Measurements from ENCODE around the gene LSM4. TPM values are rescaled to one million over a fixed set of nuclear protein-coding genes. Genes with fewer than 3 reads are reported as not detected.

The LSM4 gene
- total and polyA plus RNA-seq, 2 of the 13 experiments (the other 11 are each of a cell fraction or from before 2014, with no cell fraction given): 65.8 to 166 TPM

GRCh38 chr19:18291590-18292461 lies 31.1 kb downstream of the LSM4 start (continued):
- TF ChIP-seq HNF1B (CRISPR knock-in tag; IDR thresholded peaks at IDR 0.05) (0 out of 2 replicates have a peak, but pooled peaks have one; percentile 41), ZNF781 (CRISPR knock-in tag; IDR thresholded peaks at IDR 0.05; ENCODE audit: borderline replicate concordance, not compliant biosample characterization) (peak; percentile 40), ZNF639 (CRISPR knock-in tag; conservative IDR thresholded peaks at IDR 0.05) (peak; percentile 62; the same call in 1 of the 2 replicates), PBX2 (CRISPR knock-in tag; IDR thresholded peaks at IDR 0.05) (no peak), ZKSCAN5 (CRISPR knock-in tag; IDR thresholded peaks at IDR 0.05) (peak; percentile 86), ADNP (CRISPR knock-in tag; IDR thresholded peaks at IDR 0.05) (peak; percentile 8), ZBTB25 (CRISPR knock-in tag; IDR thresholded peaks at IDR 0.05) (peak; percentile 91), MEIS1 (CRISPR knock-in tag; IDR thresholded peaks at IDR 0.05; ENCODE audit: borderline replicate concordance) (peak; percentile 84), EP300 (IDR thresholded peaks at IDR 0.05; ENCODE audit: low read depth in 2 of 2, low read length in 2 of 2) (peak in 1 of 2 experiments; percentile 13; a peak in 1 of 4 replicates), EP300 (CRISPR knock-in tag; IDR thresholded peaks at IDR 0.05; ENCODE audit: borderline replicate concordance) (peak; percentile 21; the same call in 1 of the 2 replicates), ZNF143 (CRISPR knock-in tag; IDR thresholded peaks at IDR 0.05) (no peak), MXI1 (IDR thresholded peaks at IDR 0.05; ENCODE audit: borderline replicate concordance, low read depth, low read length) (no peak)
- TF ChIP-seq, protein P1, sequence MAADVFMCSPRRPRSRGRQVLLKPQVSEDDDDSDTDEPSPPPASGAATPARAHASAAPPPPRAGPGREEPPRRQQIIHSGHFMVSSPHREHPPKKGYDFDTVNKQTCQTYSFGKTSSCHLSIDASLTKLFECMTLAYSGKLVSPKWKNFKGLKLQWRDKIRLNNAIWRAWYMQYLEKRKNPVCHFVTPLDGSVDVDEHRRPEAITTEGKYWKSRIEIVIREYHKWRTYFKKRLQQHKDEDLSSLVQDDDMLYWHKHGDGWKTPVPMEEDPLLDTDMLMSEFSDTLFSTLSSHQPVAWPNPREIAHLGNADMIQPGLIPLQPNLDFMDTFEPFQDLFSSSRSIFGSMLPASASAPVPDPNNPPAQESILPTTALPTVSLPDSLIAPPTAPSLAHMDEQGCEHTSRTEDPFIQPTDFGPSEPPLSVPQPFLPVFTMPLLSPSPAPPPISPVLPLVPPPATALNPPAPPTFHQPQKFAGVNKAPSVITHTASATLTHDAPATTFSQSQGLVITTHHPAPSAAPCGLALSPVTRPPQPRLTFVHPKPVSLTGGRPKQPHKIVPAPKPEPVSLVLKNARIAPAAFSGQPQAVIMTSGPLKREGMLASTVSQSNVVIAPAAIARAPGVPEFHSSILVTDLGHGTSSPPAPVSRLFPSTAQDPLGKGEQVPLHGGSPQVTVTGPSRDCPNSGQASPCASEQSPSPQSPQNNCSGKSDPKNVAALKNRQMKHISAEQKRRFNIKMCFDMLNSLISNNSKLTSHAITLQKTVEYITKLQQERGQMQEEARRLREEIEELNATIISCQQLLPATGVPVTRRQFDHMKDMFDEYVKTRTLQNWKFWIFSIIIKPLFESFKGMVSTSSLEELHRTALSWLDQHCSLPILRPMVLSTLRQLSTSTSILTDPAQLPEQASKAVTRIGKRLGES (CRISPR knock-in tag; IDR thresholded peaks at IDR 0.05; ENCODE audit: borderline replicate concordance): no peak
- TF ChIP-seq, protein P2, sequence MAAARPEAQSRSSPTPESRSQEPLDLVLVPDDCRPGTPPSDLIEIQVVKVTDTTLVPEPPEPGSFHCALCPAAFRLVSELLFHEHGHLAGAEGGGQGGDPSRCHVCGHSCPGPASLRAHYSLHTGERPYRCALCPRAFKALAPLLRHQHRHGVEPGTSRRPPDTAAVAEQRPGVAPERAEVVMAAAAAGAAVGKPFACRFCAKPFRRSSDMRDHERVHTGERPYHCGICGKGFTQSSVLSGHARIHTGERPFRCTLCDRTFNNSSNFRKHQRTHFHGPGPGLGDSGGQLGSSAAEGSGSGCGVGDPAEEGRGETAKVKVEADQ (CRISPR knock-in tag; IDR thresholded peaks at IDR 0.05; ENCODE audit: borderline replicate concordance): no peak
- TF ChIP-seq, protein P3, sequence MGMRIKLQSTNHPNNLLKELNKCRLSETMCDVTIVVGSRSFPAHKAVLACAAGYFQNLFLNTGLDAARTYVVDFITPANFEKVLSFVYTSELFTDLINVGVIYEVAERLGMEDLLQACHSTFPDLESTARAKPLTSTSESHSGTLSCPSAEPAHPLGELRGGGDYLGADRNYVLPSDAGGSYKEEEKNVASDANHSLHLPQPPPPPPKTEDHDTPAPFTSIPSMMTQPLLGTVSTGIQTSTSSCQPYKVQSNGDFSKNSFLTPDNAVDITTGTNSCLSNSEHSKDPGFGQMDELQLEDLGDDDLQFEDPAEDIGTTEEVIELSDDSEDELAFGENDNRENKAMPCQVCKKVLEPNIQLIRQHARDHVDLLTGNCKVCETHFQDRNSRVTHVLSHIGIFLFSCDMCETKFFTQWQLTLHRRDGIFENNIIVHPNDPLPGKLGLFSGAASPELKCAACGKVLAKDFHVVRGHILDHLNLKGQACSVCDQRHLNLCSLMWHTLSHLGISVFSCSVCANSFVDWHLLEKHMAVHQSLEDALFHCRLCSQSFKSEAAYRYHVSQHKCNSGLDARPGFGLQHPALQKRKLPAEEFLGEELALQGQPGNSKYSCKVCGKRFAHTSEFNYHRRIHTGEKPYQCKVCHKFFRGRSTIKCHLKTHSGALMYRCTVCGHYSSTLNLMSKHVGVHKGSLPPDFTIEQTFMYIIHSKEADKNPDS (CRISPR knock-in tag; IDR thresholded peaks at IDR 0.05): no peak
